ENCODE data around the gene HPDL.
"Not testable (repeated sequence)": the region's sequence is repeated elsewhere in the genome, so short reads cannot be mapped to it uniquely, and the experiment has no call there.

The HPDL gene

DNA sequence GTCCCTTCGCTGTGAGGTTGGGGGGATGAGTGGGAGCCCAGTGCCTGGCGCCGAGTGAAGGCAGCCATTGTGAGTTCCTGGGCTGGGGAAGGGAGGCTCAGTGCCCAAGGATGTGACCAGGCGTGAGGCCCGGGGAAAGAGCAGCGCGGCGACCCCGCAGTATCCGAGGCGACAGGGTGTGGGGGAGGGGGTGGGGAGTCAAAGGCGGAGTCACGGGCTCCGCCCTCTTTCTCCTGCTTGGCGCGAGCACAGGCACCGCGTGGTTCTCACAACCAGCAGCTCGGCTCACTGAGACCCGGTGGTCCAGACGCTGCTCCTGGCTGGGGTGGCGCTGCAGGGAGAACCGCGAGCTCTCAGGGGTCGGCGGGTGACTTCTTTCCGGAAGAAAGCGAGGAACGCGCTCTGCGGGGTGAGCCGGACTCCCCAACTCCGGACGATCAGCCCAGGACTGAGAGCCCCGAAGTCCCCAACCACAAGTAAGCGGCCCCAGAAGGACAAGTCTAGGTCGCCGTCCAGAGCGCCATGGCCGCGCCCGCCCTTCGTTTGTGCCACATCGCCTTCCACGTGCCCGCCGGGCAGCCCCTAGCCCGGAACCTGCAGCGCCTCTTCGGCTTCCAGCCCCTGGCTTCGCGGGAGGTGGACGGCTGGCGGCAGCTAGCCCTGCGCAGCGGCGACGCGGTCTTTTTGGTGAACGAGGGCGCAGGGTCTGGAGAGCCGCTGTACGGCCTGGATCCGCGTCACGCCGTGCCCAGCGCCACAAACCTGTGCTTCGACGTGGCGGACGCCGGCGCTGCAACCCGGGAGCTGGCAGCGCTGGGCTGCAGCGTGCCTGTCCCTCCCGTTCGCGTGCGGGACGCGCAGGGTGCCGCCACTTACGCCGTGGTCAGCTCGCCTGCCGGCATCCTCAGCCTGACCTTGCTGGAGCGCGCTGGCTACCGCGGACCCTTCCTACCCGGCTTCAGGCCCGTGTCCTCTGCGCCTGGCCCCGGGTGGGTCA lies at the start of gene HPDL:
Gene HPDL, plus strand, starts transcription at position 269 of the 997 bp plus-strand sequence. Its CDS starts 254 bp downstream, at position 523.
- no peak for DNase-seq (ENCODE audit: low spot score)

DNA sequence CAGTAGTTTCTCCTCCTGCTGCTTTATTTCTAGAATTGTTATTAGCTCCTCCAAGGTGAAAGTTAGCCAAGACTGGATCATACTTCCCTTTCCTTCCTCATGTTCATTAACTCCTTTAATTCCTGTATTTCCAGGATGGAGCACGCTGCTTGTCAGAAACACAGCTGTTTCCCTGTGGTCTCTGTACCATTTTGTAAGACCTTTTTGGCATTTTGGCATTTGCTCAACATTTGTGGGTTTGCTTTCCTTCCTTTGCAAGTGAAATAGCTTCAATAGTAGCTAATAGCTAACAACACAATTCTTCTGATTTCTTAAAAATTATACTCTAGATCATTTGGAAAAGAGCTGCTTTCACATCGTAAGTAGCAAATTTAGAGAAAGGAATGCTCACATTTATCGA lies 44.3 kb upstream of the HPDL start:
- DNase-seq (ENCODE audit: low spot score) = no peak

DNA sequence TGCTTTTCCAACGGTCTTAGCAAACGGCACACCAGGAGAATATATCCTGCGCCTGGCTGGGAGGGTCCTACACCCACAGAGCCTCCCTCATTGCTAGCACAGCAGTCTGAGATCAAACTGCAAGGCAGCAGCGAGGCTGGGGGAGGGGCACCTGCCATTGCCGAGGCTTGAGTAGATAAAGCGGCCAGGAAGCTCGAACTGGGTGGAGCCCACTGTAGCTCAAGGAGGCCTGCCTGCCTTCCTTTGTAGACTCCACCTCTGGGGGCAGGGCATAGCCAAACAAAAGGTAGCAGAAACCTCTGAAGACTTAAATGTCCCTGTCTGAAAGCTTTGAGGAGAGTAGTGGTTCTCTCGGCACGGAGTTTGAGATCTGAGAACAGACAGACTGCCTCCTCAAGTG lies 41.8 kb upstream of the HPDL start:
- not testable (repeated sequence) for DNase-seq (ENCODE audit: low spot score)

DNA sequence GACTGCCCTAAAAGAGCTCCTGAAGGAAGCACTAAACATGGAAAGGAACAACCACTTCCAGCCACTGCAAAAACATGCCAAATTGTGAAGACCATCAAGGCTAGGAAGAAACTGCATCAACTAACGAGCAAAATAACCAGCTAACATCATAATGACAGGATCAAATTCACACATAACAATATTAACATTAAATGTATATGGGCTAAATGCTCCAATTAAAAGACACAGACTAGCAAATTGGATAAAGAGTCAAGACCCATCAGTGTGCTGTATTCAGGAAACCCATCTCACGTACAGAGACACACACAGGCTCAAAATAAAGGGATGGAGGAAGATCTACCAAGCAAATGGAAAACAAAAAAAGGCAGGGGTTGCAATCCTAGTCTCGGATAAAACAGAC lies 40.2 kb upstream of the HPDL start:
- DNase-seq (ENCODE audit: low spot score) = not testable (repeated sequence)

DNA sequence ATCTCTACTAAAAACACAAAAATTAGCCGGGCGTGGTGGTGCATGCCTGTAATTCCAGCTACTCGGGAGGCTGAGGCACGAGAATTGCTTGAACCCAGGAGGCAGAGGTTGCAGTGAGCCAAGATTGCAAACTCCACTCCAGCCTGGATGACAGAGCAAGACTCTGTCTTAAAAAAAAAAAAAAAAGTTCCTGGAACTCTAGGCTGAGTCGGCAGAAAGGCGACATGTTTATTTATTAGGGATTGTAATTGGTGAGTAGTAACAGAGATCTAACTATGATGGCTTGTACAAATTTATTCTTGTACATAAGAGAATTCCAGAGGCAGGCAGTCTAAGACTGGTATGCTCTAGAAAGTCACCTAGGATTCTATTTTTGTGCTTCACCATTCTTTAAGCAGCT lies 35.7 kb upstream of the HPDL start:
- DNase-seq (ENCODE audit: low spot score) = not testable (repeated sequence)

DNA sequence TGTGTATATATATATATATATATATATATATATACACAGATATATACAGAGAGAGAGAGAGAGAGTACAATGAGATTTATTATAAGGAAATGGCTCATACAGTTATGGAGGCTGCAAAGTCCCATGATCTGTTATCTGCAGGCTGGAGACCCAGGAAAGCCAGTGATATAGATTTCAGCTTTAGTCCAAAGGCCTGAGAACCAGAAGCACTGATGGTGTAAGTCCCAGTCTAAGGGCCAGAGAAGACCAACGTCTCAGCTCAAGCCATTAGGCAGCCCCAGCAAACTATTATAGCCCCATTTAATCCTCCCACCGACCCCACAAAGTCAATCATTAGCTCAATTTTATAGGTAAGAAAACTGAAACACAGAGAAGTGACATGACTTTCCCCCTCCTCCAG lies 35.0 kb upstream of the HPDL start:
- no peak for DNase-seq (ENCODE audit: low spot score)

DNA sequence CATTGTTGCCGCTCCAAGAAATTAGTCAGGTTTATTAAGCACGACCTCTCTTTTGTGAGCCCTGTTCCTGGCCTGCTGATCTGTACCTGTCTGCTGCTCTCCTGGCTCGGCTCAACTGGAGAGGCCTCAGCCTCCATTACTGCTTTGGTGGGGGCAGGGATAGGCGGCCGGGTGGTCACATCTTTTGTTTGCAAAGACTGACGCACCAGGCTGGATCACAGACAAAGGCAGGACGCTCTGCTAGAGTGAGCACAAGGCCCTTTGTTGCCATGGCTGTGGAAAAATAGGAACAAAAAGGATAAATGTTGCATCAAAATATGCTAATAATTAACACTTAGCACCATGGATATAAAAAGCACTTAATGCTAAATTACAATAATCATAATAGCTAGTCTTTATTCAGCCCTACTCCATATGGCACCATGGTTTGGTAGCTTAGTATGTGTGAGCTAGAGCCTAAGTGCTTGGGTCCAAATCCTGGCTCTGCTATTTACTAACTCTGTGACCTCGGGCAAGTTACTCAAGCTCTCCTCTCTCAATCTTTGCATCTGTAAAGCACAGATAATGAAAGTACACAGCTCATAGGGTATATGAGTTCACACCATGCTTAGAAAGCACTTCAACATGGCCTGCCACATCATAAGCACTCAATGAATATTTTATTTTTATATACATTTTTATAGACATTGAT lies 28.9 kb upstream of the HPDL start:
- DNase-seq (ENCODE audit: low spot score) = no peak

DNA sequence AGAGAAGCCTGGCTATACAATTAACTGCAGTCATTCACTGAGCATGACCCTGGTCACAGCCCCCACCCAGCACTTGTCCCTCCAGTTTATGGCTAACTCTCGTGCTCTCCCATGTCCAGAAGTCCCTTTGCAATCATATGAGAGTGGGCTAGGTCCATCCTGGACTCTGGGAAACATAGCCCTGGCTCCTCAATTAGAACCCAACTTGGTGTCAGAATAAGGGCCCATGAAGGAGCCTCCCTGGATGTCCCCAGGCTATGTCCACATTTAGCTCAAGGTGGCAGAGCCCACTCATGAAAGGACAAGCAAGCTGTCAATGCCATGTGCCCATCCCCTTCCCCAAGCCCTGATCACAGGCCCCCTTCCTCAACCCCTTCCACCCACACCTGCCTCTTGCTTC lies 27.4 kb upstream of the HPDL start:
- DNase-seq (ENCODE audit: low spot score) = no peak

DNA sequence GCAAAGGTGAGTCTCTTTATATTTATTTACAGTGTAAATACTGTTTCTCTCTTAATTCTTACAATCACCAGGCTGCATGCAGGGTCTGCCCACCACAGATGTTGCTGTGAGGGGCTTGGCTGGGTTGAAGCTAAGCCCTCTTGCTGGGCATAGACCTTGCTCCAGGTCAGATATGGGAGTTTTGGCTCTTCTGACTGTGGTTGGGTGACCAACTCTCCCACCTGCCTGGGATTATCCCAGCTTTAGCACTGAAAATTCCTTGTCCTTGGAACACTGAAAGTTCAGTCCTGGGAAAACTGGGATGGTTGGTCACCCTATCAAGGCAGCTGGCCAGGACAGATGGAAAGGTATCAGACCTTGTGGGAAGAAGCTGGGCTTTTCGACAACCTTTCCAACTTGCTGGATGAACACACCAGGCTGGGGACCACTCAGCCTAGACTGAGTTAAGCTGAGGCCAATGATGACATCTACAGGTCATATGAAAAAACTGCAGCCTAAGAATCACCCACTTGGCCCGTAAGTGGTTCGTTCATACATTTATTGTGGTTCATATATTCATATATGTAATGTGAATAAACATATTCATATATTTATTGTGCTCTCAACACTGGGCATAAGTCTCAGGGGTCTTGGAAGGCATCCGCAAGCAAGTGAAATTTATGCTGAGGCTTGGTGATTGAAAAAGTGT lies 26.6 kb upstream of the HPDL start:
- DNase-seq (ENCODE audit: low spot score) = peak; percentile 57

DNA sequence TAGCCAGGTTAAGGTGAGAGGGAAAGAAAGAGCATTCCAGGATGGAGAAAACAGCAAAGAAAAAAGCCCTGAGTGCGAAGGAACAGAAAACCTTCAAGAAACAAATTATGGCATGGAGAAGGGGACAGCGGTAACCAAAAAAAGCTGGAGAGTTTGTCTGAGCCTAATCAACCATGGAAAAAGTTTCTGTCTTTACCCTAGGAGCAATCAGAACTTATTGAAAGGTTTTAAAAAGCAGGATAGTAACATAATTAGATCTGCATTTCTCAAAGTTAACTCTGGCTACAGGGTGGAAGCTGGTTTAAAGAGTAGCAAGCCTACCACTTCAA lies 26.1 kb upstream of the HPDL start:
- no peak for DNase-seq (ENCODE audit: low spot score)

DNA sequence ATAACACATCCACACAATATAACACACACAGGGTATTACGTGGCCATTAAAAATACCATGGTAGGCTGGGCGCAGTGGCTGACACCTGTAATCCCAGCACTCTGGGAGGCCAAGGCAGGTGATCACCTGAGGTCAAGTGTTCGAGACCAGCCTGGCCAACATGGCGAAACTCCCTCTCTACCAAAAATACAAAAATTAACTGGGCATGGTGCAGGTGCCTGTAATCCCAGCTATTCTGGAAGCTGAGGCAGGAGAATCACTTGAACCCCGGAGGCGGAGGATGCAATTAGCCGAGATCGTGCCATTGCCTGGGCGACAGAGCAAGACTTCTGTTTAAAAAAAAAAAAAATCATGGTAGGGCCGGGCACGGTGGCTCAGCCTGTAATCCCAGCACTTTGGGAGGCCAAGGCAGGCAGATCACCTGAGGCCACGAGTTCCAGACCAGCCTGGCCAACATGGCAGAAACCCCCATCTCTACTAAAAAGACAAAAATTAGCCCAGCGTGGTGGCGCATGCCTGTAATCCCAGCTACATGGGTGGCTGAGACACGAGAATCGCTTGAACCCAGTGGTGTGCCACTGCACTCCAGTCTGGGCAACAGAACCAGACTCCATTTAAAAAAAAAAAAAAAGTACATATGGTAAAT lies 24.1 kb upstream of the HPDL start:
- DNase-seq (ENCODE audit: low spot score) = no peak

DNA sequence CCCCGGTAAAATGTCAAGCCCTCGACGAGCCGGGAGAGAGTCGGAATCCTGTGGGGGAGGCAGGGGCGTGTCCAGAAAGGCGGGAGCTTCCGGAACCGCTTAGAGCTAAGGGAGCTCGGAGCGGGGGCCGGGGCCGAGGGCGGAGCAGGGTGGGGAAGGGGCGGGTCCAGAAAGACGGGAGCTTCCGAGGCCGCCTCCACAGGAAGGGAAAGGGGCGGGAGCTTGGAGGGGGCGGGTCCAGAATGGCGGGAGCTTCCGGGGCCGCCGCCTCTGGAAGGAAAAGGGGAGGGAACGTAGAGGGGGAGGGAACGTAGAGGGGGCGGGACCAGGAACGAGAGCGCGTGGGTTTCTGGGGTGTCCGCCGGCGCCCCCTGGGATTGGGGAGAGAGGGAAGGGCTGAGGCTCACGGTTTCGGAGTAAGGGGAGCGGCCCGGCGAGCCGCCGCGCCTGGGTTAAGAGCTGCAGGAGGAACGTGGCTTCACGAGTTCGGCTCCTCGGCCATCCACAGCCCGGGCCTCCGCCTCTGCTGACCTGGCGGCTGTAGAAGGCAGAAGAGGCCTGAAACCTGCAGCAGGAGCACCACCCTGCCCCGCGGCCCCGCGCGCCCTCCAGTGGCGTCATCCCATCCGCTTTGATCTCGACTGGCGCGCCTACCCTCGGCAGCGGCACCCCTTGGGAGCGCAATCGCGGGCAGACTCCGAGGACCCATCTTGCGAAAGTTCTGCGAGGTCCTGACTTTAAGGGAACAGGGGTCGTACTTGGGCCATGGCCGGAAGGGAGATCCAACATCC lies 23.0 kb upstream of the HPDL start:
- DNase-seq (ENCODE audit: low spot score) = peak; percentile 97

DNA sequence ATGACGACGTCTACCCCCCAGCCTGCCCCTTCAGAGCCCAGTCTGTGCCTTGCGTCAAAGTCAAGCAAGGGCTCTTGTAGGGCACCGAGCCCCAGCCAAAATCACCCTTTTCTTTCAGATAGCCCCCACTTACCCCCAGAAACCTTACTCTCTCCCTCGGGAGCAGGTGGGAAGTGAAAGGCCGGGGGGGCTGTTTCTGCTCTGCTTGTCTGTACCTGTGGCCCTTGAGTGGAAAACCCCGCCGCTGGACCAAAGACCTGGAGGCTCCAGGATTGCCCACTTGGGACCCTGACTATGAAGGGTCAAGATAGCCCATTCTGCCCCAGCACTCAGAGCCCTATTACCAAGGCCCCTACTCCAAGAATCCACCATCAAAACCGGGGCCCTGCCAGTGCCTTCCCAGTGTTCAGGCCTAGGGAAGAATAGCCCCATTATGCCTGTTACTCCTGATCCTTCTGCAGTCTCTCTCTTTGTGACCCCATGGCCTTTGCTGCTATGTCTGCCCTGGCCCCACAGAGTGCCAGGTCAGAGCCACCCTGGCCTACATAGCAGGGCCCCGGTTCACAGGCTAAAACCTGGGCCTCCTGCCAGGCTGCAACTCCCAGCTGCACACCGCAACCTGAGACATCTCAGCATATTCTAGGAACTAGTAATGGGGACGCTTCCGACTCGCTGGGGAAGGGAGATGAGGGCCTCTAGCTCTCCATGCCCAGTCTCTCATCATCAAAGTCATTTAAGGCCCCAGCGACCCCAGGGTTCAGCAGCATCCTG lies 22.2 kb upstream of the HPDL start:
- DNase-seq (ENCODE audit: low spot score) = no peak

DNA sequence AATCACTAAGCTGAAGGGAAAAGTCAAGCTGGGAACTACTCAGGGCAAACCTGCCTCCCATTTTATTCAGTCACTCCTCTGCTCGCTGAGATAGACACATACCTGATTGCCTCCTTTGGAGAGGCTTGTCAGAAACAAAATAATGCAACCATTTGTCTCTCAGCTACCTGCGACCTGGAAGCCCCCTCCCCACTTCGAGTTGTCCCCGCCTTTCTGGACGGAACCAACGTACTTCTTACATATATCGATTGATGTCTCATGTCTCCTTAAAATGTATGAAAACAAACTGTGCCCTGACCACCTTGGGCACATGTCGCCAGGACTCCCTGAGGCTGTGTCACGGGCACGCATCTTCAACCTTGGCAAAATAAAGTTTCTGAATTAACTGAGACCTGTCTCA lies 21.5 kb upstream of the HPDL start:
- DNase-seq (ENCODE audit: low spot score) = no peak

DNA sequence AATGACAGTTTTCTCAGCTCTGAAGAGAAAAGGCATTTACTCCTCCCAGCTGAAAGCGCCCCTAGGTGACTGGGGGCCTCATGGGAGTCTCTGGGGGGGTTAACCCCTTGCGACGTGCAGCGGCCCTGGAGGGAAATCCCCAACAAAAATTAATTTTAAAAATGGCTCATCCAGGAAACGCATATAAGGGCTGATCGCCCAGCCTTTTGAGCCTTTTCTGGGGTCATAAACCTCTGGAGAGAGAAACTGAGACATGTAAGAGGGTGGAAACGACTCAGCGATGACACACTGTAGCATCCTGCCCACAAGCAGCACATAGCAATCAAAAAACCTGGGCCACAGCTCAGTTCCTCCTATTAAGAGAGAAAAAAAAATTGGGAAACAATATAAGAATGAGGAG lies 20.4 kb upstream of the HPDL start:
- no peak for DNase-seq (ENCODE audit: low spot score)

DNA sequence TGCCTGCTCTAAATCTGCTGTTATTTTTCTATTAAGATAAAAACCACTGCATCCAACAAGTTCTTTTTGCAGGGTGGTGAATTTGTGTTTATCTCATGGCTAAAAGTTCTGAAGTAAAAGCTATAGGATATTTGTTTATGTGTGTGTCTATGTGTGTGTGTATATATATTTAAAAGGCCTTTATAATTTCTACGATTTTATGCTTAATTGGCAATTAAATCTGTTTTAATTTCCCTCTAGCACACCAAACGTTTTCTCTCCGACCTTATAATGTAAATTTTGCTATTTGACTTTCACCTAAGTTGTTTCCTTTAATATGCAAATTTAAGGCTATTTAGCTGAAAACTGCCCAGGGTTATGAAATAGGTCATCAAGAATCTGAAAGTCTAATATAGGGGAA lies 19.8 kb upstream of the HPDL start:
- no peak for DNase-seq (ENCODE audit: low spot score)

DNA sequence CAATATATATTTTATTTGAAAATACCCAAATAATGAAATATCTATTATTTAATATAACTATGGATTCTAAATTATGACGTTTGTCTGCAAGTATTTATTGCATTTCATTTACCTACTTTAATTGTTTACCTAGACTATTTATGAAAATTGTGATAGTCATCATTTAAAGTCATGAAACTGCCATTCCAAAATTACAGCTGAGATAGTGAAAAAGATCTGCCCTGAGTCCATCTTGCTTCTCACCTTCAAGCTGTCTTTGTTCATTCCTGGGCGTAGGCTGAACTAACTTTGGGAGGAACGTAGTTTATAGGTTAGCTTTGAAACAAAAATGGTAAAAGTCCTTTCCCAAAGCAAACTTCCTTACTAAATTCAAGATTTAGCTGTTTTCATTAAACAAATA lies 12.4 kb upstream of the HPDL start:
- DNase-seq (ENCODE audit: low spot score) = no peak

DNA sequence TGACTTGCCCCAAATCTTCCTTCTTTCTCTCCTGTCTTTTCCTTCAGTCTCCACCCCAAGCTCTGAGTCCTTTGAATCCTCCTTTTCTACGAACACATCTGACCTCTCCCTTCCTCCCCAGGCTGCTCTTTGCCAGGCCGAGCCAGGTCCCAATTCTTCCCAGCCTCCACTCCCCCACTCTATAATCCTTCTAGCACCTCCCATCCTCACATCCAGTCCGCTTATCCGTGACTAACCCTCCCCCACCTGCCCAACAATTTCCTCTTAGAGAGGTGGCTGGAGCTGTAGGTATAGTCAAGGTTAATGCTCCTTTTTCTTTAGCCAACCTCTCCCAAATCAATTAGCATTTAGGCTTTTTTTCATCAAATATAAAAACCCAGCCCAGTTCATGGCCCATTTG lies 9.5 kb upstream of the HPDL start:
- DNase-seq (ENCODE audit: low spot score) = no peak

DNA sequence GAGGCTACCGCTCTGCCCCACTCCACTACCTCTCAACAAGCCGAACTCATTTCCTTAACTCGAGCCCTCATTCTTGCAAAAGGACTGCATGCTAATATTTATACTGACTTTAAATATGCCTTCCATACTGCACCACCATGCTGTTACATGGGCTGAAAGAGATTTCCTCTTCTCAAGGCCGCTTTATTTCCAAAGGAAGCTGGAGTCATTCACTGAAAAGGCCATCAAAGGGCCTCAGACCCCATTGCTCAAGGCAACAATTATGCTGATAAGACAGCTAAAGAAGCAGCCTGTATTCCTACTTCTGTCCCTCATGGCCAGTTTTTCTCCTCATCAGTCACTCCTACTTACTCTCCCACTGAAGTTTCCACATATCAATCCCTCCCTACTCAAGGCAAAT lies 6.9 kb upstream of the HPDL start:
- no peak for DNase-seq (ENCODE audit: low spot score)

DNA sequence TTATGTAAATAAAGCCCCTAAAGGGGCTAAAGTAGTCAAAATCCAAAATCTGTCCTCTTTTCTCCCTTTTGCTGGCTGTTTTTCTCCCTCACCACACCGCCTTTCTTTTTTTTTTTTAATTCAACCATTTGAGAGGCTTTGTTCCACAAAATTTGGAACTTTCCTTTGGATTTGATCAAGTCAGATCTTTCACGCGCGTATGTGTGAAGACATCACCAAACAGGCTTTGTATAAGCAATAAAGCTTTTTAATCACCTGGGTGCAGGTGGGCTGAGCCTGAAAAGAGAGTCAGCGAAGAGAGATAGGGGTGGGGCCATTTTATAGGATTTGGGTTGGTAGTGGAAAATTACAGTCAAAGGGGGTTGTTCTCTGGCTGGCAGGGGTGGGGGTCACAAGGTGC lies 5.3 kb upstream of the HPDL start:
- no peak for DNase-seq (ENCODE audit: low spot score)
